Right lobe of liver (tissue), 6 donors: ENCODE results near the gene STXBP2. TPM values are rescaled to one million over a fixed set of nuclear protein-coding genes. Genes with fewer than 3 reads are reported as not detected.

Experiments
- ATAC-seq, 4 donors: fragments of 200-7000 bp; cut with Tn5 transposase; one replicate each; pipeline ENCODE4 v1.9.1; 2020; ENCODE audit warnings: mild to moderate bottlenecking in 4 of 4, moderate library complexity in 4 of 4
- DNase-seq, 3 donors: peaks; one replicate each; pipeline ENCODE4 v3.0.0-alpha.2; 2020
- H3K27ac ChIP-seq, 3 donors: fragments of 200-600 bp; one replicate each; pipeline ENCODE4 v1.8.0; 2022
- H3K27me3 ChIP-seq, 2 donors: fragments of 200-600 bp; one replicate each; pipeline ENCODE4 v1.8.0; 2022
- H3K36me3 ChIP-seq, 4 donors: fragments of 200-600 bp; sonication (generic) in 1 of 4; one replicate each; pipeline versions ENCODE4 v1.5.1 to v1.8.0; 2017 to 2022; ENCODE audit warnings: control low read depth in 1 of 4
- H3K4me1 ChIP-seq, 4 donors: fragments of 200-600 bp; sonication (generic) in 1 of 4; one replicate each; pipeline versions ENCODE4 v1.5.1 to v1.8.0; 2017 to 2022; ENCODE audit warnings: control low read depth in 1 of 4
- H3K4me3 ChIP-seq, 3 donors: fragments of 200-600 bp; one replicate each; pipeline ENCODE4 v1.8.0; 2022
- H3K9me3 ChIP-seq, 4 donors: fragments of 200-600 bp; sonication (generic) in 1 of 4; one replicate each; pipeline versions ENCODE4 v1.5.1 to v1.8.0; 2017 to 2022; ENCODE audit warnings: control low read depth in 1 of 4
- POLR2A ChIP-seq: fragments of 450-650 bp; IDR thresholded peaks from one replicate; pipeline ENCODE4 v1.6.1; 2017; ENCODE audit warnings: antibody characterized with exemption, mild to moderate bottlenecking
- whole genome bisulfite sequencing: methylation state at CpG from one replicate; pipeline ENCODE4 v1.1.6; 2018; ENCODE audit warnings: low coverage, low lambda C conversion rate; ENCODE audit not compliant: insufficient coverage; ENCODE audit errors: missing lambda C conversion rate; 5-methylcytosine and 5-hydroxymethylcytosine counted together
- intact Hi-C, 2 donors: fragments of 100-400 bp; cut with DNase I; formaldehyde crosslinking; loops; one replicate each; pipeline versions ENCODE4 v1.11.2 to v1.14.1; 2022
- total RNA-seq, 6 experiments: library from RNA; depleted of rRNA in 2 of 6; stranded (reverse); fragments of >200 nt in 2 of 6; fragmentation: NEBNext Ultra II Directional in 3 of 6; extraction: Animal tissue kit (Norgen Biotek cat#: 25700) in 3 of 6; gene quantifications; one replicate each; pipeline versions ENCODE4 v1.1.0 to v1.2.4, GENCODE V29; 2016 to 2023
- TF ChIP-seq, protein P1 (sequence below), 4 donors: fragments of 200-600 bp in 3 of 4; fragments of 450-650 bp in 1 of 4; IDR thresholded peaks; one replicate each; pipeline versions ENCODE4 v1.5.1 to v1.8.0; 2016 to 2022; ENCODE audit warnings: antibody characterized with exemption in 4 of 4, mild to moderate bottlenecking in 2 of 4
- donor health status: DM: no; HTN: yes; CAD: no.
- donor health status: DM: no; HTN: no; CAD: no.
- donor health status: DM: no; HTN: no; CAD: no.
- donor health status: DM: no; HTN: yes; CAD: no.
- donor health status: DM: no; HTN: yes; CAD: no.

Gene STXBP2
- total RNA-seq, 6 experiments from 2014 or later: 27.5 to 45.7 (median 39.1) TPM

- ATAC-seq (no peak), DNase-seq (no peak)
- Histone ChIP-seq H3K4me1 (peaks cover 0 to 10% (median 4%) of the 10 kb centered on the region in 4 donors), H3K27ac (peak overlapping the region in 1 of 3 donors; percentile 72), H3K27me3 (no peaks in the 10 kb centered on the region), H3K9me3 (no peaks in the 10 kb centered on the region), H3K4me3 (peak overlapping the region in 2 of 3 donors; percentile 89), H3K36me3 (peaks cover 0 to 7% (median 0%) of the 10 kb centered on the region in 4 donors)
- no peak for TF ChIP-seq POLR2A
- TF ChIP-seq, protein P1, sequence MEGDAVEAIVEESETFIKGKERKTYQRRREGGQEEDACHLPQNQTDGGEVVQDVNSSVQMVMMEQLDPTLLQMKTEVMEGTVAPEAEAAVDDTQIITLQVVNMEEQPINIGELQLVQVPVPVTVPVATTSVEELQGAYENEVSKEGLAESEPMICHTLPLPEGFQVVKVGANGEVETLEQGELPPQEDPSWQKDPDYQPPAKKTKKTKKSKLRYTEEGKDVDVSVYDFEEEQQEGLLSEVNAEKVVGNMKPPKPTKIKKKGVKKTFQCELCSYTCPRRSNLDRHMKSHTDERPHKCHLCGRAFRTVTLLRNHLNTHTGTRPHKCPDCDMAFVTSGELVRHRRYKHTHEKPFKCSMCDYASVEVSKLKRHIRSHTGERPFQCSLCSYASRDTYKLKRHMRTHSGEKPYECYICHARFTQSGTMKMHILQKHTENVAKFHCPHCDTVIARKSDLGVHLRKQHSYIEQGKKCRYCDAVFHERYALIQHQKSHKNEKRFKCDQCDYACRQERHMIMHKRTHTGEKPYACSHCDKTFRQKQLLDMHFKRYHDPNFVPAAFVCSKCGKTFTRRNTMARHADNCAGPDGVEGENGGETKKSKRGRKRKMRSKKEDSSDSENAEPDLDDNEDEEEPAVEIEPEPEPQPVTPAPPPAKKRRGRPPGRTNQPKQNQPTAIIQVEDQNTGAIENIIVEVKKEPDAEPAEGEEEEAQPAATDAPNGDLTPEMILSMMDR (IDR thresholded peaks at IDR 0.05): no peak
- 30% methylated on average over 15 of the region's 22 CpGs for WGBS
- intact Hi-C loops: loop anchor here (5.0 to 10.0 kb wide), 3 partner anchors 108 to 115 kb away; no protein-coding TSS in a partner anchor
Measured at GRCh38 chr19:7679771-7680605, 43.1 kb downstream of the STXBP2 start.

DNA sequence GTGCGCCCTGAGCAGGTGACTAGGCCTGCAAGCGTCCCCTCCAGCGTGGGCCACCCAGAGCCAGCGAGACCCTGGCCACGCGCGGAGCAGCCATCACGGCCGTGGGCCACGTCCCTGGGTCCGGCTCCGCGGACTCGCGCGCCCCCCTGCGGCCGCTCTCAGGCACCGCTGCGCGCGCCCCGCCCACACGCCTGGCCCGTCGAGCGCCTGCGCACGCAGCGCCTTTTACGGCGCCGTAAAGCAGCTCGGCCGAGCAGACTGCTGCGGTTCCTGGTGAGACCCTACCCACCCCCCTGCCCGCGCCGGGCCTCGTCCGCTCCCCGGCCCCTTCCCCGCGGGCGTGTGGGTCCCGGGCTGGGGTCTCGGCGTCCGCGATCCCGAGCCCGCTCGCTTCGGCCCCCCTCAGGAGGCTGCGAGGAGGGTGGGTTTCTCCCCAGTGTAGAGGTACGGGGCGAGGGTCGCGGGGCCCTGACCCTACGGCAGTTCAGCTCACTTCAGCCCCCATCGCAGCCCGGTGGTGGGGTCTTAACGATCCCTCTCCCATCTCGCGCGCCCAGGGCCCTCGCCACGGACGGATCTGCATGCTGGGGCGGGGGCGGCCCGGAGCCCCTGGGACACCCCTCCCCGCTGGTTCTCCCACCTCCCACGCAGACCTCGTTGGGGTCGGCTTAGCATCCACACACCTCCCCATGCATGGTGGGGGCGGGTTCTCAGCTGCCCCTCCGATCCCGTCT lies 43.9 kb downstream of the STXBP2 start, which contains the start of gene TRAPPC5:
TSS of gene TRAPPC5 (plus strand) at position 228 of the 734 bp plus-strand sequence. CDS start 1,421 bp downstream, outside the sequence.
- Histone ChIP-seq H3K4me3 (peak within 1 kb of the TSS; percentile 72 to 89 (median 89)), H3K36me3 (peaks cover 0 to 7% (median 0%) of the 10 kb centered on the region in 4 donors), H3K4me1 (peaks cover 0 to 10% (median 4%) of the 10 kb centered on the region in 4 donors), H3K27ac (peak within 1 kb of the TSS; percentile 71 to 90 (median 72)), H3K27me3 (no peaks in the 10 kb centered on the region), H3K9me3 (no peaks in the 10 kb centered on the region)
- DNase-seq (peak; percentile 89 to 93 (median 90)), ATAC-seq (peak; percentile 83 to 94 (median 87))
- WGBS: 0% methylated on average over 9 of the region's 79 CpGs
- TF ChIP-seq POLR2A: peak; percentile 32
- TF ChIP-seq, protein P1 (IDR thresholded peaks at IDR 0.05): peak; percentile 99
- intact Hi-C loops: loop anchor here (10.0 kb wide), 1 partner anchor 114 kb away; no protein-coding TSS in a partner anchor

- Histone ChIP-seq H3K4me3 (peak overlapping the region; percentile 72 to 89 (median 89)), H3K4me1 (peaks cover 0 to 10% (median 4%) of the 10 kb centered on the region in 4 donors), H3K27ac (peak overlapping the region; percentile 71 to 90 (median 72)), H3K36me3 (peaks cover 0 to 7% (median 0%) of the 10 kb centered on the region in 4 donors), H3K9me3 (no peaks in the 10 kb centered on the region), H3K27me3 (no peaks in the 10 kb centered on the region)
- TF ChIP-seq POLR2A: no peak
- TF ChIP-seq, protein P1 (IDR thresholded peaks at IDR 0.05): peak; percentile 43 to 55 (median 50)
- ATAC-seq (peak; percentile 64 to 75 (median 70)), DNase-seq (peak; percentile 83 to 88 (median 86))
- WGBS: 11% methylated on average over 36 of the region's 43 CpGs
- intact Hi-C loops: loop anchor here (10.0 kb wide), 1 partner anchor 113 kb away; no protein-coding TSS in a partner anchor
Measured at GRCh38 chr19:7681340-7682174, 44.6 kb downstream of the STXBP2 start.
